HCT116 (cell line): ENCODE measurements around the gene PLSCR5. TPM values are rescaled to one million over a fixed set of nuclear protein-coding genes. Genes with fewer than 3 reads are reported as not detected.

Experiments
- ATAC-seq: fragments of 200-7000 bp; cut with Tn5 transposase; 2 replicates; pipeline ENCODE4 v1.9.1; 2020; ENCODE audit warnings: mild to moderate bottlenecking, moderate library complexity
- BruUV-seq: library from RNA; stranded (reverse); fragments of 400-500 nt; replicated peaks from 2 replicates; lab custom pipeline; 2021; lab: Mats Ljungman, UMichigan
- CTCF ChIA-PET: fragments of 300-600 bp; sonication (Branson Sonifier 250); formaldehyde crosslinking; loops from one replicate; lab custom pipeline; 2021; ENCODE audit warnings: antibody characterized with exemption; lab: Charles Lee
- POLR2A ChIA-PET: fragments of 300-600, 350-600 bp; sonication (Branson Sonifier 250); formaldehyde crosslinking; loops from one replicate; lab custom pipeline; 2021; ENCODE audit warnings: antibody characterized with exemption; lab: Charles Lee
- RAD21 ChIA-PET, 2 experiments: fragments of 300-600 bp; sonication (Branson Sonifier 250); formaldehyde crosslinking; loops; one replicate each; lab custom pipeline; 2023; ENCODE audit warnings: low total read pairs in 2 of 2; ENCODE audit not compliant: uncharacterized antibody in 2 of 2, unreplicated experiment in 2 of 2, low non-redundant PET in 1 of 2; lab: Charles Lee
- DNase-seq: peaks from one replicate; pipeline ENCODE4 v3.0.0-alpha.2; 2010; ENCODE audit warnings: low read depth, low spot score
- H2AFZ ChIP-seq: fragments of 200-600 bp; shearing (Covaris generic), sonication (generic); 2 replicates; pipeline ENCODE4 v1.6.1; 2017; ENCODE audit warnings: low read depth, mixed run types, mixed read lengths, antibody characterized with exemption, low read length; ENCODE audit not compliant: poor library complexity, severe bottlenecking
- H3K27ac ChIP-seq: 2 replicates; pipeline ENCODE4 v1.5.1; 2012; ENCODE audit warnings: low read depth, low read length
- H3K27me3 ChIP-seq: fragments of 200-600 bp; sonication (generic); 2 replicates; pipeline ENCODE4 v1.6.1; 2016; ENCODE audit warnings: mixed run types, low read length, mixed read lengths; ENCODE audit not compliant: insufficient read depth
- H3K36me3 ChIP-seq, 2 experiments: fragments of 200-500 bp in 1 of 2; fragments of 200-600 bp in 1 of 2; sonication (Bioruptor generic) in 1 of 2; sonication (generic) in 1 of 2; 2 replicates each; pipeline versions ENCODE4 v1.5.1 to v1.6.1; 2014 to 2016; ENCODE audit warnings: low read length in 2 of 2, inconsistent platforms in 1 of 2, mixed read lengths in 1 of 2, mixed run types in 1 of 2; ENCODE audit not compliant: insufficient read depth in 2 of 2, control insufficient read depth in 1 of 2
- H3K4me1 ChIP-seq, 2 experiments: fragments of 200-600 bp in 1 of 2; sonication (generic) in 1 of 2; 2 replicates each; pipeline versions ENCODE4 v1.5.1 to v1.6.1; 2012 to 2017; ENCODE audit warnings: low read length in 2 of 2, inconsistent platforms in 1 of 2, mild to moderate bottlenecking in 1 of 2, mixed read lengths in 1 of 2, mixed run types in 1 of 2, moderate library complexity in 1 of 2; ENCODE audit not compliant: insufficient read depth in 2 of 2, control insufficient read depth in 1 of 2
- H3K4me2 ChIP-seq: fragments of 200-600 bp; sonication (generic); 2 replicates; pipeline ENCODE4 v1.6.1; 2017; ENCODE audit warnings: mixed run types, low read length, mixed read lengths
- H3K4me3 ChIP-seq, 2 experiments: fragments of 200-600 bp in 1 of 2; sonication (generic) in 1 of 2; replicated peaks in 1 of 2; 2 replicates each; pipeline ENCODE4 v1.5.1; 2011 to 2016; ENCODE audit warnings: low read length in 2 of 2, control low read depth in 1 of 2, low read depth in 1 of 2, mild to moderate bottlenecking in 1 of 2, mixed read lengths in 1 of 2, mixed run types in 1 of 2
- H3K79me2 ChIP-seq: fragments of 200-600 bp; sonication (generic); 2 replicates; pipeline ENCODE4 v1.6.1; 2017; ENCODE audit warnings: mild to moderate bottlenecking, mixed run types, low read length, moderate library complexity, mixed read lengths; ENCODE audit not compliant: insufficient read depth
- H3K9ac ChIP-seq: fragments of 200-600 bp; sonication (generic); 2 replicates; pipeline ENCODE4 v1.6.1; 2016; ENCODE audit warnings: low read length, mixed read lengths
- H3K9me2 ChIP-seq: fragments of 200-600 bp; sonication (generic), shearing (Covaris generic); 2 replicates; pipeline ENCODE4 v1.6.1; 2017; ENCODE audit warnings: mixed run types, mild to moderate bottlenecking, moderate library complexity; ENCODE audit not compliant: insufficient read depth
- H3K9me3 ChIP-seq, 2 experiments: fragments of 200-500 bp in 1 of 2; fragments of 200-600 bp in 1 of 2; sonication (Bioruptor generic) in 1 of 2; sonication (generic) in 1 of 2; 2 replicates each; pipeline ENCODE4 v1.6.1; 2014 to 2017; ENCODE audit warnings: low read length in 2 of 2, mixed read lengths in 2 of 2, inconsistent platforms in 1 of 2, low read depth in 1 of 2, mild to moderate bottlenecking in 1 of 2, mixed run types in 1 of 2, moderate library complexity in 1 of 2; ENCODE audit not compliant: control insufficient read depth in 1 of 2, insufficient read depth in 1 of 2
- H4K20me1 ChIP-seq: fragments of 200-600 bp; sonication (generic), shearing (Covaris generic); 2 replicates; pipeline ENCODE4 v1.6.1; 2017; ENCODE audit warnings: mixed run types, mild to moderate bottlenecking, moderate library complexity; ENCODE audit not compliant: insufficient read depth
- CBX3 ChIP-seq: IDR thresholded peaks from 2 replicates; pipeline ENCODE4 v1.6.1; 2012; ENCODE audit warnings: low read depth
- EGR1 ChIP-seq: IDR thresholded peaks from 2 replicates; pipeline ENCODE4 v1.6.1; 2012; ENCODE audit warnings: low read depth
- ELF1 ChIP-seq: IDR thresholded peaks from 2 replicates; pipeline ENCODE4 v1.6.1; 2012; ENCODE audit warnings: low read depth, borderline replicate concordance
- EZH2 ChIP-seq: fragments of 200-600 bp; sonication (generic); IDR thresholded peaks from 2 replicates; pipeline ENCODE4 v1.6.1; 2017; ENCODE audit warnings: antibody characterized with exemption, mixed run types
- JUND ChIP-seq: IDR thresholded peaks from 2 replicates; pipeline ENCODE4 v1.6.1; 2012
- MAX ChIP-seq: IDR thresholded peaks from 2 replicates; pipeline ENCODE4 v1.6.1; 2012
- SP1 ChIP-seq: IDR thresholded peaks from 2 replicates; pipeline ENCODE4 v1.6.1; 2012; ENCODE audit warnings: low read depth
- TCF7L2 ChIP-seq: IDR thresholded peaks from 2 replicates; pipeline ENCODE4 v1.7.0; 2011; ENCODE audit warnings: borderline replicate concordance, inconsistent platforms; ENCODE audit not compliant: insufficient read depth, insufficient read length; ENCODE audit errors: extremely low read depth
- ZFX ChIP-seq: fragments of 450-650 bp; IDR thresholded peaks from 2 replicates; pipeline ENCODE4 v1.6.1; 2017
- intact Hi-C: fragments of 100-400 bp; cut with micrococcal nuclease; formaldehyde crosslinking; loops from 2 replicates; pipeline ENCODE4 v1.10.0; 2022
- total RNA-seq: library from RNA; stranded (reverse); gene quantifications from one replicate; pipeline ENCODE4 v1.2.1, GENCODE V29; 2021; ENCODE audit not compliant: unreplicated experiment
- TF ChIP-seq, protein P1 (sequence below): IDR thresholded peaks from 2 replicates; pipeline ENCODE4 v1.6.1; 2011; ENCODE audit warnings: mild to moderate bottlenecking, low read length, moderate library complexity; ENCODE audit not compliant: insufficient replicate concordance; ENCODE audit errors: extremely low read depth
- TF ChIP-seq, protein P2 (sequence below): IDR thresholded peaks from 2 replicates; pipeline ENCODE4 v1.6.1; 2012; ENCODE audit warnings: low read depth

Gene PLSCR5
- total RNA-seq, 1 experiment from 2014 or later: not detected

- POLR2A ChIA-PET: no interaction called here
- no peak overlapping the region for H3K4me3 ChIP-seq
- DNase-seq (no peak), ATAC-seq (no peak)
- peaks cover 0 to 18% of the 10 kb centered on the region in 2 experiments; a peak in 2 of 4 replicates for H3K4me1 ChIP-seq
- H3K27ac ChIP-seq: no peak overlapping the region
- H3K9ac ChIP-seq: no peak overlapping the region
- no peak overlapping the region for H2AFZ ChIP-seq
- RAD21 ChIA-PET: no interaction called here
- H3K79me2 ChIP-seq: no peaks in the 10 kb centered on the region
- no peaks in the 10 kb centered on the region for H3K27me3 ChIP-seq
- H3K9me2 ChIP-seq: no peaks in the 10 kb centered on the region
- no peak overlapping the region for H3K4me2 ChIP-seq
- intact Hi-C loops: no loop called here
- no peaks in the 10 kb centered on the region for H3K9me3 ChIP-seq
- TF ChIP-seq CBX3: 0 out of 2 replicates have a peak, but pooled peaks have one; percentile 31
- TF ChIP-seq TCF7L2: no peak
- peak; percentile 74 for TF ChIP-seq MAX
- H4K20me1 ChIP-seq: no peaks in the 10 kb centered on the region
- H3K36me3 ChIP-seq: no peaks in the 10 kb centered on the region
- CTCF ChIA-PET: no interaction called here
- no TSS peak for BruUV-seq
Measured at GRCh38 chr3:146554151-146554760, 50.9 kb downstream of the PLSCR5 start.

- no peak overlapping the region for H3K27ac ChIP-seq
- H3K4me2 ChIP-seq: peak overlapping the region; percentile 42
- CTCF ChIA-PET: interaction anchor here (1.0 kb wide), 1 partner anchor 27 kb away, joined by 3 read pairs; no protein-coding TSS in a partner anchor
- TF ChIP-seq JUND (peak; percentile 41; the same call in 1 of the 2 replicates), TCF7L2 (no peak), ZFX (no peak), EZH2 (no peak), MAX (peak; percentile 34; the same call in 1 of the 2 replicates), EGR1 (no peak), ELF1 (no peak), CBX3 (0 out of 2 replicates have a peak, but pooled peaks have one; percentile 15), SP1 (0 out of 2 replicates have a peak, but pooled peaks have one; percentile 15)
- TF ChIP-seq, protein P1, sequence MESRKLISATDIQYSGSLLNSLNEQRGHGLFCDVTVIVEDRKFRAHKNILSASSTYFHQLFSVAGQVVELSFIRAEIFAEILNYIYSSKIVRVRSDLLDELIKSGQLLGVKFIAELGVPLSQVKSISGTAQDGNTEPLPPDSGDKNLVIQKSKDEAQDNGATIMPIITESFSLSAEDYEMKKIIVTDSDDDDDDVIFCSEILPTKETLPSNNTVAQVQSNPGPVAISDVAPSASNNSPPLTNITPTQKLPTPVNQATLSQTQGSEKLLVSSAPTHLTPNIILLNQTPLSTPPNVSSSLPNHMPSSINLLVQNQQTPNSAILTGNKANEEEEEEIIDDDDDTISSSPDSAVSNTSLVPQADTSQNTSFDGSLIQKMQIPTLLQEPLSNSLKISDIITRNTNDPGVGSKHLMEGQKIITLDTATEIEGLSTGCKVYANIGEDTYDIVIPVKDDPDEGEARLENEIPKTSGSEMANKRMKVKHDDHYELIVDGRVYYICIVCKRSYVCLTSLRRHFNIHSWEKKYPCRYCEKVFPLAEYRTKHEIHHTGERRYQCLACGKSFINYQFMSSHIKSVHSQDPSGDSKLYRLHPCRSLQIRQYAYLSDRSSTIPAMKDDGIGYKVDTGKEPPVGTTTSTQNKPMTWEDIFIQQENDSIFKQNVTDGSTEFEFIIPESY: no peak
- TF ChIP-seq, protein P2, sequence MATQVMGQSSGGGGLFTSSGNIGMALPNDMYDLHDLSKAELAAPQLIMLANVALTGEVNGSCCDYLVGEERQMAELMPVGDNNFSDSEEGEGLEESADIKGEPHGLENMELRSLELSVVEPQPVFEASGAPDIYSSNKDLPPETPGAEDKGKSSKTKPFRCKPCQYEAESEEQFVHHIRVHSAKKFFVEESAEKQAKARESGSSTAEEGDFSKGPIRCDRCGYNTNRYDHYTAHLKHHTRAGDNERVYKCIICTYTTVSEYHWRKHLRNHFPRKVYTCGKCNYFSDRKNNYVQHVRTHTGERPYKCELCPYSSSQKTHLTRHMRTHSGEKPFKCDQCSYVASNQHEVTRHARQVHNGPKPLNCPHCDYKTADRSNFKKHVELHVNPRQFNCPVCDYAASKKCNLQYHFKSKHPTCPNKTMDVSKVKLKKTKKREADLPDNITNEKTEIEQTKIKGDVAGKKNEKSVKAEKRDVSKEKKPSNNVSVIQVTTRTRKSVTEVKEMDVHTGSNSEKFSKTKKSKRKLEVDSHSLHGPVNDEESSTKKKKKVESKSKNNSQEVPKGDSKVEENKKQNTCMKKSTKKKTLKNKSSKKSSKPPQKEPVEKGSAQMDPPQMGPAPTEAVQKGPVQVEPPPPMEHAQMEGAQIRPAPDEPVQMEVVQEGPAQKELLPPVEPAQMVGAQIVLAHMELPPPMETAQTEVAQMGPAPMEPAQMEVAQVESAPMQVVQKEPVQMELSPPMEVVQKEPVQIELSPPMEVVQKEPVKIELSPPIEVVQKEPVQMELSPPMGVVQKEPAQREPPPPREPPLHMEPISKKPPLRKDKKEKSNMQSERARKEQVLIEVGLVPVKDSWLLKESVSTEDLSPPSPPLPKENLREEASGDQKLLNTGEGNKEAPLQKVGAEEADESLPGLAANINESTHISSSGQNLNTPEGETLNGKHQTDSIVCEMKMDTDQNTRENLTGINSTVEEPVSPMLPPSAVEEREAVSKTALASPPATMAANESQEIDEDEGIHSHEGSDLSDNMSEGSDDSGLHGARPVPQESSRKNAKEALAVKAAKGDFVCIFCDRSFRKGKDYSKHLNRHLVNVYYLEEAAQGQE: no peak
Measured at GRCh38 chr3:146550743-146551510, 54.2 kb downstream of the PLSCR5 start.

More at GRCh38 chr3:146550743-146551510, 54.2 kb downstream of the PLSCR5 start:
- POLR2A ChIA-PET: no interaction called here
- ATAC-seq: peak; percentile 66
- intact Hi-C loops: no loop called here
- Histone ChIP-seq H3K9me3 (no peaks in the 10 kb centered on the region), H3K9ac (no peak overlapping the region), H4K20me1 (no peaks in the 10 kb centered on the region), H3K4me1 (peaks cover 0 to 23% of the 10 kb centered on the region in 2 experiments; a peak in 2 of 4 replicates), H3K4me3 (no peak overlapping the region), H2AFZ (peak overlapping the region; percentile 77), H3K79me2 (no peaks in the 10 kb centered on the region), H3K9me2 (no peaks in the 10 kb centered on the region), H3K36me3 (no peaks in the 10 kb centered on the region), H3K27me3 (no peaks in the 10 kb centered on the region)
- RAD21 ChIA-PET: no interaction called here
- no TSS peak for BruUV-seq
- peak; percentile 26 for DNase-seq
